Measurements from ENCODE around the gene SPANXN3. TPM values are rescaled to one million over a fixed set of nuclear protein-coding genes. Genes with fewer than 3 reads are reported as not detected.
"Not testable (repeated sequence)": the region's sequence is repeated elsewhere in the genome, so short reads cannot be mapped to it uniquely, and the experiment has no call there.

Gene SPANXN3, protein sequence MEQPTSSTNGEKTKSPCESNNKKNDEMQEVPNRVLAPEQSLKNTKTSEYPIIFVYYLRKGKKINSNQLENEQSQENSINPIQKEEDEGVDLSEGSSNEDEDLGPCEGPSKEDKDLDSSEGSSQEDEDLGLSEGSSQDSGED
- not detected for total RNA-seq

DNA sequence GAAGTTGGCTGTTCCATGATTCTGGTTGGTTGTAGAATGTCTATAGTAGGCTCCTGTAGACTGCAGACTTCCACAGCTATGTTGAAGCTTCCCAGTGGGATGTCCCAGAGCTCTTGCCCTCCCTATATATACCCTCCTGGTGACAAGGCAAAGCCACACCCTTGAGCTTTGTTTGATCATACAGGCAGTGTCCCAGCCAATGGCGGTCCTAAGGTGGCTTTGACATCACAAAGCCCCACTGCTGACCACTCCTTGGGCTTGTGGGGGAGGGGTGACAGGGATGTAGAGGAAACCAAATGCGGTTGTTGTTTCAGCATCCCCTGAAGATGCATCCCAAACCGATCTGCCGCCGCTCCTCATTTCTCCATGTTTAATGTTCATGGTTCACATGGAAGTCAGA is at the start of gene SPANXN3:
TSS of gene SPANXN3 (minus strand) at position 101 of the 400 bp plus-strand sequence. CDS start at position 17, 84 bp downstream.
- ATAC-seq; DNase-seq (ENCODE audit: low spot score): not testable (repeated sequence)

GRCh38 chrX:143536176-143536575 is 18.9 kb upstream of the SPANXN3 start:
- peak; percentile 41 for DNase-seq (ENCODE audit: low spot score)
- no peak for ATAC-seq

GRCh38 chrX:143502196-143502595 is 15.1 kb downstream of the SPANXN3 start:
- not testable (repeated sequence) for DNase-seq (ENCODE audit: low spot score); ATAC-seq

DNA sequence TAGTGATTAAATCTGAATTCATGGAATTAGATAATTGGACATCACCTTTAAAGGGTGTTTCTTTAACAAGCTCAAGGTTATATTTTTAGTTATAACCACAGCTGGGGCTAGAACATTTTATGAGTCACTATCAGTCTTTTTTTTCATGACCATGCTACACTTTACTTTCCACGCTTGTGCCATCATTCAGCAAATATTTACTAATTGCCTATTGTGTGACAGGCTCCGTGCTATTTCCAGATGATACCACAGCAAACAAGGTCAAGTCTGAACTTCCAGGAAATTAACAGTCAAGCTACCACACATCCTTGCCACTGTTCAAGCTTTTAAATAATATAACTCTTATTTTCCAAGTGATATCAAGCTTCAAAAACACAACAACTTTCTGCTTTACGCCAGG is 16.5 kb downstream of the SPANXN3 start:
- DNase-seq (ENCODE audit: low spot score) (no peak), ATAC-seq (no peak)

- DNase-seq (ENCODE audit: low spot score) (no peak), ATAC-seq (no peak)
These were observed 31.2 kb downstream of the SPANXN3 start for GRCh38 chrX:143486105-143486504.

- DNase-seq (ENCODE audit: low spot score) = no peak
- ATAC-seq = no peak
These were observed 40.5 kb downstream of the SPANXN3 start for GRCh38 chrX:143476751-143477150.

DNA sequence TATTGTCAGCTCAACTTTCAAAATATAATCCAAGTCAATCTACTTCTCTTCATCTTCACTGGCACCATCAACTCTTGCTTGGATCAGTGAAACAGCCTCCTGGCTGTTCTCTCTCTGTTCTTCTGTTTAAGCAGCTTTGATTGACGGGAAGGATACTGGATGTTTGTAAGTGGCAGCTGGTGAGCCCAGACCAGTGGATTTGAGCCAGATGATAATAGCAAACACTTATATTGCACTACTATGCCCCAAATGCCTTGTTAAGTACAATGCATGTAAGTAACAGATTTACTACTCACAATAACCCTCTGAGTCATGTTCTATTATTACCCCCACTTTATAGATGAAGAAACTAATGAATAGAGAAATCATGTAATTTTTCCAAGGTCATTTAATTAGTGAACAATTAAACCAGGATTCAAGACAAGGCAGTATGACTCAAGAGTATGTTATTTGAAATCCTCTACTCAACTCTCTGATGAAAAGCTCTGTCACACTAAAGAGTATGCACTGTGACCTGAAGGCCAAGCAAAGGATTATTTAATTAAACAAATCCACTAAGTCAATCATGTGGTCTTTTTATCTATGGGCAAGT is 44.8 kb downstream of the SPANXN3 start:
- ATAC-seq (no peak), DNase-seq (ENCODE audit: low spot score) (no peak)

GRCh38 chrX:143466130-143466529 is 51.1 kb downstream of the SPANXN3 start:
- DNase-seq (ENCODE audit: low spot score) (no peak), ATAC-seq (no peak)

- no peak for ATAC-seq
- no peak for DNase-seq (ENCODE audit: low spot score)
These were observed 54.6 kb downstream of the SPANXN3 start for GRCh38 chrX:143462696-143463095.

GRCh38 chrX:143461606-143462005 is 55.7 kb downstream of the SPANXN3 start:
- DNase-seq (ENCODE audit: low spot score) = no peak

More at GRCh38 chrX:143461606-143462005, 55.7 kb downstream of the SPANXN3 start:
- no peak for ATAC-seq

Other genes with a start within 250 kb of the SPANXN3 start
- not detected for gene SLITRK4, start 118.6 kb upstream of the SPANXN3 start, total RNA-seq
- not detected for gene SPANXN2, start 203.3 kb upstream of the SPANXN3 start, total RNA-seq

Data from left lobe of liver (tissue), 2 donors.